Testis (tissue), 3 donors: Measurements from ENCODE around the gene OTUB2. TPM values are rescaled to one million over a fixed set of nuclear protein-coding genes. Genes with fewer than 3 reads are reported as not detected.

ENCODE experiments used
- DNase-seq: peaks from one replicate; pipeline ENCODE4 v3.0.0-alpha.2; 2019
- H3K27ac ChIP-seq, 2 donors: fragments of 200-600 bp; sonication (generic); one replicate each; pipeline ENCODE4 v1.5.1; 2019
- H3K27me3 ChIP-seq: fragments of 200-600 bp; sonication (generic); one replicate; pipeline ENCODE4 v1.5.1; 2019
- H3K36me3 ChIP-seq: fragments of 200-600 bp; sonication (generic); one replicate; pipeline ENCODE4 v1.5.1; 2017; ENCODE audit warnings: low read depth; ENCODE audit errors: missing control alignments
- H3K4me1 ChIP-seq: fragments of 200-600 bp; sonication (generic); one replicate; pipeline ENCODE4 v1.5.1; 2019
- H3K4me3 ChIP-seq, 2 donors: fragments of 200-600 bp; sonication (generic); one replicate each; pipeline ENCODE4 v1.5.1; 2017 to 2019
- H3K9me3 ChIP-seq: fragments of 200-600 bp; sonication (generic); one replicate; pipeline ENCODE4 v1.5.1; 2017
- CTCF ChIP-seq, 3 experiments: fragments of 450-650 bp in 2 of 3; fragments of 200-600 bp in 1 of 3; sonication (generic) in 1 of 3; IDR thresholded peaks; one replicate each; pipeline ENCODE4 v1.5.1; 2016 to 2019; ENCODE audit warnings: antibody characterized with exemption in 3 of 3, mild to moderate bottlenecking in 2 of 3, moderate library complexity in 1 of 3
- POLR2A ChIP-seq: fragments of 450-650 bp; IDR thresholded peaks from one replicate; pipeline ENCODE4 v1.6.1; 2017; ENCODE audit warnings: antibody characterized with exemption, mild to moderate bottlenecking, moderate library complexity
- WGBS, 2 donors: methylation state at CpG; one replicate each; pipeline ENCODE4 v1.1.5; 2018; 5-methylcytosine and 5-hydroxymethylcytosine counted together
- intact Hi-C: fragments of 100-400 bp; cut with DNase I; formaldehyde crosslinking; loops from one replicate; pipeline ENCODE4 v1.15.1; 2023; ENCODE audit warnings: low total_unique reads
- polyA plus RNA-seq: library from polyadenylated mRNA; stranded (reverse); fragments of 350-450 nt; fragmentation: Illumina TruSeq; extraction: RNeasy Lipid Tissue Mini Kit (QIAGEN cat#74804); gene quantifications from one replicate; pipeline ENCODE4 v1.2.3, GENCODE V29; 2014; ENCODE audit warnings: low read depth, low replicate concordance; ENCODE audit not compliant: insufficient read depth
- total RNA-seq, 2 donors: library from RNA; depleted of rRNA; stranded (reverse); fragments of >200 nt; gene quantifications; one replicate each; pipeline ENCODE4 v1.2.3, GENCODE V29; 2016

OTUB2 gene
- total and polyA plus RNA-seq, 3 donors from 2014 or later: 8.4 to 19.3 (median 16.8) TPM

- Histone ChIP-seq H3K4me3 (no peak overlapping the region), H3K27me3 (no peaks in the 10 kb centered on the region), H3K27ac (no peak overlapping the region), H3K9me3 (no peaks in the 10 kb centered on the region), H3K4me1 (peaks cover 8% of the 10 kb centered on the region), H3K36me3 (no peaks in the 10 kb centered on the region)
- 45 to 57% methylated on average over 4 of the region's 4 CpGs for WGBS, 2 donors
- intact Hi-C loops: no loop called here
- no peak for DNase-seq
- TF ChIP-seq CTCF (IDR thresholded peaks at IDR 0.05): no peak
- TF ChIP-seq POLR2A: no peak
Observed at GRCh38 chr14:93989939-93990338, 36.2 kb upstream of the OTUB2 start.

DNA sequence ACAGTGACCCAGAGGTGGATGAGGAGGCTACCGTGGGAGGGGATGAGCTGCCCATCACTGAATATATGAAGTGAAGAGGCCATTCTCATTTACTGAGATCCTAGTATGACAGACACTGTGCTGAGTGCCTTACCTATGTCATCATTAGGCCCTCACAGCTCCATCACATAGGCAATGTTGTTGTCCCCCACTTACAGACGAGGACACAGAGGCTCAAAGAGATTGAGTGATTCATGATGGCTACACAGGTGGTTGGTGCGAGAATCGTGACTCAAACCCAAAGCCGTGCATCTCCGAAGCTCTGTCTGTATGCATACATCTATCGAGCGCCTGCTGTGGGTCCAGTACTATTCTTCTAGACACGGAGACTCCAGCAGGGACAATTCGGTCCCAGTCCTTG lies 34.9 kb upstream of the OTUB2 start:
- TF ChIP-seq POLR2A: no peak
- no peak for TF ChIP-seq CTCF (IDR thresholded peaks at IDR 0.05)
- DNase-seq: no peak
- no peaks in the 10 kb centered on the region for H3K36me3 ChIP-seq
- H3K4me1 ChIP-seq: peaks cover 8% of the 10 kb centered on the region
- no peak overlapping the region for H3K4me3 ChIP-seq
- 85 to 93% methylated on average over 10 of the region's 10 CpGs for WGBS, 2 donors
- intact Hi-C loops: no loop called here
- H3K27ac ChIP-seq: no peak overlapping the region
- H3K9me3 ChIP-seq: no peaks in the 10 kb centered on the region
- H3K27me3 ChIP-seq: no peaks in the 10 kb centered on the region

GRCh38 chr14:93991649-93992048 lies 34.5 kb upstream of the OTUB2 start:
- H3K4me3 ChIP-seq: no peak overlapping the region
- WGBS, 2 donors: 95 to 97% methylated on average over 4 of the region's 4 CpGs
- TF ChIP-seq POLR2A (no peak), CTCF (IDR thresholded peaks at IDR 0.05) (no peak)
- no peaks in the 10 kb centered on the region for H3K27me3 ChIP-seq
- H3K9me3 ChIP-seq: no peaks in the 10 kb centered on the region
- no peak for DNase-seq
- no peak overlapping the region for H3K27ac ChIP-seq
- H3K4me1 ChIP-seq: peaks cover 8% of the 10 kb centered on the region
- no peaks in the 10 kb centered on the region for H3K36me3 ChIP-seq
- intact Hi-C loops: no loop called here

DNA sequence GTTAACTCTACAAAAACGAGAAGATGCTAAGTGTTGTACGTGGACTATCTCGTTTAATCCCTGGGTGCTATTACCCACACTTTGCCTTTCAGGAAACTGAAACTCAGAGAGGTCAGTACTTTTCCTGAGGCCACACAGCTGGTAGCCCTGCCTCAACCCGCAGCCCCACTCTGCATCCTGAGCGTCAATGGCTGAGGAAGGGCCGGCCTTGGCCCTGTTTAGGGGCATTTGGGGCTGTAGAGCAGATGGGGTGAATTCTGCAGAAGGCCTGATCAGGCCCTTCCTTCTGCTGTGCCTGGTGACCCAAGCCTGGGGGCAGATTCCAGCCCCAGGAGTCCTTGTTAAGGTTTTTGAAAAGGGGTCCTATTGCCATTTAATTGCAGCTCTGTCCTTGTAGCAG lies 32.8 kb upstream of the OTUB2 start:
- no peak for DNase-seq
- H3K4me3 ChIP-seq: no peak overlapping the region
- 77 to 79% methylated on average over 4 to 6 of the region's 6 CpGs for WGBS, 2 donors
- intact Hi-C loops: no loop called here
- peaks cover 8% of the 10 kb centered on the region for H3K4me1 ChIP-seq
- TF ChIP-seq POLR2A: no peak
- no peak for TF ChIP-seq CTCF (IDR thresholded peaks at IDR 0.05)
- H3K27me3 ChIP-seq: no peaks in the 10 kb centered on the region
- no peaks in the 10 kb centered on the region for H3K36me3 ChIP-seq
- no peaks in the 10 kb centered on the region for H3K9me3 ChIP-seq
- no peak overlapping the region for H3K27ac ChIP-seq

- no peaks in the 10 kb centered on the region for H3K27me3 ChIP-seq
- no peaks in the 10 kb centered on the region for H3K36me3 ChIP-seq
- H3K4me1 ChIP-seq: peaks cover under 1% of the 10 kb centered on the region
- H3K4me3 ChIP-seq: no peak overlapping the region
- H3K27ac ChIP-seq: no peak overlapping the region
- intact Hi-C loops: no loop called here
- no peak for TF ChIP-seq POLR2A
- no peak for TF ChIP-seq CTCF (IDR thresholded peaks at IDR 0.05)
- DNase-seq: peak; percentile 21
- WGBS, 2 donors: 59% methylated on average over 4 to 13 of the region's 13 CpGs
- no peaks in the 10 kb centered on the region for H3K9me3 ChIP-seq
Observed at GRCh38 chr14:93994919-93995682, 31.0 kb upstream of the OTUB2 start.
